GM19463 (cell line): ENCODE data around the gene NPVF.

ENCODE experiments used
- ATAC-seq: cut with Tn5 transposase; IDR thresholded peaks from one replicate; pipeline ENCODE4 v1.9.1; 2021; ENCODE audit warnings: mild to moderate bottlenecking, moderate library complexity; ENCODE audit not compliant: unreplicated experiment

Gene NPVF

GRCh38 chr7:25235471-25235870 is 7.2 kb upstream of the NPVF start:
- ATAC-seq: no peak

- no peak for ATAC-seq
Observed at GRCh38 chr7:25234336-25234735, 6.0 kb upstream of the NPVF start.

DNA sequence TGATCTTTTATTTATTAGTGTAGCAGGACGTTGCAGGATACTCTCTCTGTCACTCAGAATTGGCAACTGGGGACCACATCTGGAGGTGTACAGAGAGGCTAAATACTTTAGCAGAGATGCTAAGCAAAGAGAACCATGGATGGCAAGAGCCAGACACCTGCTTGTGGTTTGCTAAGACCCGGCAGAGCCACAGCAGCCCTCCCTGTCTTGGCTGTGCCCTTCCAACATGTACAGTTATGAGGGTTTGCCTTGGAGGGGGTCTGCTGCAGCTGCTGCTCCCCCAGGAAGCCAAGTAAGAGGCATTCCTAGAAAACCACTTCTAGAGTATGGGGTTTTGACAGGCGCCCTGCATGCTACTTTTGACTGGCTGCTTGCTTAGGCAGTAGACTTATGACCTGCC is 5.1 kb downstream of the NPVF start:
- no peak for ATAC-seq

DNA sequence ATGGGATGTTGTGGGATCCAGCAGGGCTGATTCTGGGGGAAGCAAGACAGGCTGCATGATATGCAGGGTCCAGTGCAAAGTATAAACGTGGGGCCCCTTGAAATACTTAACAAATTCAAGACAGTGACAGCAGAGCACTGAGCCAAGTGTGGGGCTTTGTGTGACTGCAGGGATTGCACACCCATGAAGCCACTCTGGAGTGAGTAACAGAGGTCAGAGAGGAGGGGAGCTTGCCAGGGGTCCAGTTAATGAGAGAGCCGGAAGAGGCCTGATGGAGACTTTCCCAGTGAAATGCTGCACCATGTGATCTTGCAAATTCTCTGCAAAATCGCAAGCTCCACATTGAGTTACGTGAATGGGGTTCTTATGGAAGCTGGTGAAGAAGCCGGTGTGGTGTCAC is 5.6 kb downstream of the NPVF start:
- ATAC-seq: no peak

GRCh38 chr7:25221009-25221408 is 7.3 kb downstream of the NPVF start:
- ATAC-seq: no peak

DNA sequence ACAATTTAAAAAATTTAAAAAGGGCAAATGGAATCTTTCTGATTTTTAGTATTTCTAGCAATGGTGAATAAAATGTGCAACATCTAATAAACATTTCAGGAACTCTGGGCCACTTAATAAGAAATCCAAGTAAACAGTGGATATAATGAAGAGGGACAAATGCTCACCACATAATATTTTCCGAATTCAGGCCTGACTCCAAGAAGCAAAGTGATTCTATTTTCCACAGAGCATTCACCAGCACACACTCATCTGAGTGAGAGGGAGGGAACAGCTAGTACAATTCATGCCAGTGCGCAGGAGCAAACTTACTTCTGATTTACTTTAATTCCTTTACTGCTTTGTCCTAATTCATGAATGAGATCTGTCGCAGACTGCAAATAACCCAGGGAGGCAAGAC is 10.1 kb downstream of the NPVF start:
- ATAC-seq: no peak

DNA sequence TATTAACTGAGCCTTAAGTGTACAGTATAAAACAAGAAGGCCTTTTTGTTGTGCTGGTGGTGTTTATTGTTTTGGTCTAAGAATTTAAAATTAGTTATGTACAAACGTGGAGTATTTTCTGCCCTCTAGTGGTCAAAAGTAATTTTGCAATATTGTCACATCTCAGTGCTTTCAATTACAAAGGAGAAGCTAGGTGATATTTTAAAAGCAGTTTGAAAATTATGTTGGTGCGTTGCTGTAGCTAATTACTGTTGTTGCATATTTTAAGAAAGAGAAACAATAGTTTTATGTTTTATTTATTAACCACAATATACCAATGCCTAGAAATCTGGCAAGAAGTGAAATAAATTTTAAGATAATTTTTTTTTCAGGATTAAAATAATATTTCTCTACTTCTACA is 11.4 kb downstream of the NPVF start:
- no peak for ATAC-seq

GRCh38 chr7:25215694-25216335 is 12.5 kb downstream of the NPVF start:
- no peak for ATAC-seq

GRCh38 chr7:25208525-25209221 is 19.6 kb downstream of the NPVF start:
- no peak for ATAC-seq

DNA sequence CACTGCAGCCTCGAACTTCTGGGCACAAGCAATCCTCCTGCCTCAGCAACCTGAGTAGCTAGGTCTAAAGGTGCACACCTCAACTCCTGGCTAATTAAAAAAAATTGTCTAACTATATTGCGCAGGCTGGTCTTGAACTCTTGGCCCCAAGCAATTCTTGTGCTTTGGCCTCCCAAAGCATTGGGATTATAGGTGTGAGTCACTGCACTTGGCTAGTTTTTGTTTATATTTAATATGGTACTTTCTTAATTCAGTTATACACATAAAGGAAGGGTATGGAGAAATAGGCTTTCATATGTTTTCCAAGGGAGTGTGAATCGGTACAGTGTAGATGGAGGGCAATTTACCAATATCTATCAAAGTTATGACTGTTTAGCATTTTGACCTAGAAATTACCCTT is 20.4 kb downstream of the NPVF start:
- no peak for ATAC-seq

DNA sequence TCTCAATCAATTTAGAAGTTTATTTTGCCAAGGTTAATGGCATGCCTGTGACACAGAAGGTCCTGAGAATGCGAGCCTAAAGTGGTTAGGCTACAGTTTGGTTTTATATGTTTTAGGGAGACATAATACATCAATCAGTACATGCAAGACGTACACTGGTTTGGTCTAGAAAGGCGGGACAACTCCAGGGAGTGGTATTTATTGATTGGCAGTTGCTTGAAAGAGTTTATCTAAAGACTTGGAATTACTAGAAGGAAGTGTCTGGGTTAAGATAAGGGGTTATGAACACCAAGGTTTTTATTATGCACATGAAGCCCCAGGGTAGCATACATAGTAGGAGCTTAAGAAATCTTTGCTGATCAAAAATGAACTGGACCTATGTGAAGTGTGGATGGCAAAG is 21.5 kb downstream of the NPVF start:
- ATAC-seq: no peak

GRCh38 chr7:25196132-25196896 is 32.0 kb downstream of the NPVF start:
- no peak for ATAC-seq

DNA sequence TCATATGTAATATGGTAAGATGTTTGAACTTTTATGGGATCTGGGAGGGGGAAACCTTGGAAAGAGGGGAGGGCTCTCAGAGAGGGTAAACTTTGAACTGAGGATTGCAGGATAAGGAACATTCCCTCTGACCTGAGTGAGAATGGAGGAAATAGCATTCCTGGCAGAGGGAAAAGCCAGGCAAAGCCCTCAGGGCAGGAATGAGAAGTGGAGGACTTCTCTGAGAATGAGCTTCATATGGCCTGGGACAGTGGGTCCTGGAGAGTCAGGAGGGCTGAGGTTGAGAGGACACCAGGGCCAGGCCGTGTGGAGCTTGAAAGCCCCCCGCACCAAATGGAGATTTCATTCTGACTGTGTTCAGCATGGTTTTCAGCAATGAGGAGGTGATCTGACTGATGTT is 34.2 kb downstream of the NPVF start:
- ATAC-seq: no peak

- no peak for ATAC-seq
Observed at GRCh38 chr7:25192043-25192442, 36.2 kb downstream of the NPVF start.

GRCh38 chr7:25189197-25189596 is 39.1 kb downstream of the NPVF start:
- ATAC-seq: no peak

DNA sequence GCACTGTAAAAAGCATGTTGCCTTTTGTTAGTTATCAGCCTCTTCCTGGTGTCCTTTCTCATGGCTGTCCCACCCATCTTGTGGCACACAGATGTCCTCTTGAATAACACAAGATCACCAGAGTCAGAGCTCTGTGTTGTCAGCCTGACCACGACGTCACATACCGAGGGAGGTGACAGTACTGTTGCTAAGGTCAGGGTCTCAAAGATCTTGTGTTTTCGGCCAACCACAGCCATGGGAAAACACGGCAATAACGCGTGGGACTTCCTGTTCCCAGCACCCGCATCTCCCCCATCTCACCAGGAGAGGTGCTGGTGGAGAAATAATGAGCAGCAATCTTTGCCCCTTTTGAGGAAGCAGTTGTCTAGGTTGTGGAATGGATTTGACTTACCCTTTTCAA is 40.4 kb downstream of the NPVF start:
- ATAC-seq: no peak

DNA sequence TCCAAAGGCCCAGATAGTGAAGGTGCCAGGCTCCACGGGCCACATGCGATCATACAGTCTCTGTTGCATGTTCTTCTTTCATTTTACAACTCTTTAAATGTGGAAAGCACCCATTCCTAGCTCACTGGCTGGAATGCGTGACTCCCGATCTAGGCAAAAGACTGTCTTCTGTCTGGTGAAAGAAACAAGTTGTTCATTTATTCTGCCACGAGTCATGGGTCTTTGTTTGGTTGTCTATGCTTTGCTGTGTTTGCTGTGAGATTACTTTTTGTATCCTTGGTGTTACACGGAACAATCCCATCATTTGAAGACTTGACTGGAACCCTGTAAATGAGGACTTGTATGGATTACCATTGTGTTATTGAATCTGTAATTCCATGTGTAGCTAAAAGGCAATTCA is 41.9 kb downstream of the NPVF start:
- ATAC-seq: no peak

GRCh38 chr7:25181532-25181931 is 46.8 kb downstream of the NPVF start:
- no peak for ATAC-seq

- no peak for ATAC-seq
Observed at GRCh38 chr7:25180946-25181345, 47.3 kb downstream of the NPVF start.

DNA sequence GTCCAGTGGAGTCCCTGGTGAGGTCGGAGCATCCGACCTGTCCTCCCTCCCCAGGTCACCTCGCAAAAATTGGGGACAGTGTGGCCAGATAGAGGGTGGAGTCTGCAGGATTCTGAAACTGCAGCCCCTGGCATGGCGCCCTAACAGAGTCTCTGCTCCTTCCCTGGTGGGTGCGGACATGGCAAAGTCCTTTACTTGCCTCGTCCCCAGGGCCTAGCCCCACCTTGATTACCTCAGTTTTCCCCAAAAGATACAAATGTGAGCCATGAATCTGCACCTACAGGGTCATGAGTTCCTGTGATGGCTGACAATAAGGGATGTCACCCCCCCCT is 47.7 kb downstream of the NPVF start:
- ATAC-seq: peak; percentile 27

- ATAC-seq: peak; percentile 92
Observed at GRCh38 chr7:25179771-25180591, 48.3 kb downstream of the NPVF start.
